GM08714 (cell line): ENCODE results near the gene CRKL.
"Not testable (repeated sequence)": the region's sequence is repeated elsewhere in the genome, so short reads cannot be mapped to it uniquely, and the experiment has no call there.

Experiments used
- H3K4me3 ChIP-seq: fragments of 200-500 bp; sonication (Bioruptor generic); 2 replicates; pipeline ENCODE4 v1.5.1; 2014; ENCODE audit warnings: mild to moderate bottlenecking, low read length, inconsistent platforms
- ZNF274 ChIP-seq: IDR thresholded peaks from 2 replicates; pipeline ENCODE4 v1.6.1; 2012; ENCODE audit warnings: mild to moderate bottlenecking, low read depth, low read length

Gene CRKL

GRCh38 chr22:20937031-20937793 is 20.0 kb downstream of the CRKL start:
- H3K4me3 ChIP-seq, result no peak overlapping the region
- no peak for TF ChIP-seq ZNF274

GRCh38 chr22:20937794-20938671 is 20.8 kb downstream of the CRKL start:
- TF ChIP-seq ZNF274, result no peak
- H3K4me3 ChIP-seq, result no peak overlapping the region

GRCh38 chr22:20939457-20940185 is 22.4 kb downstream of the CRKL start:
- not testable (repeated sequence) for H3K4me3 ChIP-seq

- no peak for TF ChIP-seq ZNF274
- H3K4me3 ChIP-seq, result no peak overlapping the region
Observed at GRCh38 chr22:20940186-20940651, 23.0 kb downstream of the CRKL start.

- no peak overlapping the region for H3K4me3 ChIP-seq
- TF ChIP-seq ZNF274, result no peak
Observed at GRCh38 chr22:20940904-20941385, 23.7 kb downstream of the CRKL start.

- not testable (repeated sequence) for H3K4me3 ChIP-seq
Observed at GRCh38 chr22:20942203-20942902, 25.1 kb downstream of the CRKL start.

GRCh38 chr22:20943104-20943933 is 26.1 kb downstream of the CRKL start:
- H3K4me3 ChIP-seq, result no peak overlapping the region
- no peak for TF ChIP-seq ZNF274

GRCh38 chr22:20944042-20944441 is 26.8 kb downstream of the CRKL start:
- no peak for TF ChIP-seq ZNF274
- no peak overlapping the region for H3K4me3 ChIP-seq

GRCh38 chr22:20945578-20945934 is 28.3 kb downstream of the CRKL start:
- no peak overlapping the region for H3K4me3 ChIP-seq
- TF ChIP-seq ZNF274, result no peak

- H3K4me3 ChIP-seq, result no peak overlapping the region
- no peak for TF ChIP-seq ZNF274
Observed at GRCh38 chr22:20946080-20946986, 29.1 kb downstream of the CRKL start.

- TF ChIP-seq ZNF274, result no peak
- no peak overlapping the region for H3K4me3 ChIP-seq
Observed at GRCh38 chr22:20946991-20947390, 29.8 kb downstream of the CRKL start.

- H3K4me3 ChIP-seq, result no peak overlapping the region
- no peak for TF ChIP-seq ZNF274
Observed at GRCh38 chr22:20948450-20948849, 31.2 kb downstream of the CRKL start.

GRCh38 chr22:20948989-20949388 is 31.8 kb downstream of the CRKL start:
- no peak for TF ChIP-seq ZNF274
- no peak overlapping the region for H3K4me3 ChIP-seq
